Neural cell (in vitro differentiated cells): ENCODE results near the gene EMID1. TPM values are rescaled to one million over a fixed set of nuclear protein-coding genes. Genes with fewer than 3 reads are reported as not detected.

ENCODE experiments used
- H2AFZ ChIP-seq: fragments of 200-600, 300-800 bp; sonication (generic), shearing (Covaris generic); 2 replicates; pipeline ENCODE4 v1.6.0; 2014; ENCODE audit warnings: low read depth, mild to moderate bottlenecking, antibody characterized with exemption, low read length, moderate library complexity
- H3F3A ChIP-seq: fragments of 200-600 bp; shearing (Covaris generic); 2 replicates; pipeline ENCODE4 v1.6.1; 2016; ENCODE audit warnings: mild to moderate bottlenecking, moderate library complexity, mixed read lengths, antibody characterized with exemption, low read length; ENCODE audit not compliant: insufficient read depth, poor library complexity, severe bottlenecking
- H3K27ac ChIP-seq: fragments of 200-600, 300-800 bp; sonication (generic), shearing (Covaris generic); 2 replicates; pipeline ENCODE4 v1.5.1; 2014; ENCODE audit warnings: mild to moderate bottlenecking, low read length, moderate library complexity
- H3K27me3 ChIP-seq: fragments of 300-800, 200-600 bp; sonication (generic), shearing (Covaris generic); 2 replicates; pipeline ENCODE4 v1.6.0; 2014; ENCODE audit warnings: mild to moderate bottlenecking, low read depth, low read length, moderate library complexity; ENCODE audit not compliant: insufficient read depth
- H3K36me3 ChIP-seq: fragments of 300-800, 200-600 bp; sonication (generic), shearing (Covaris generic); 2 replicates; pipeline ENCODE4 v1.5.1; 2014; ENCODE audit warnings: mild to moderate bottlenecking, antibody characterized with exemption, low read length, moderate library complexity; ENCODE audit not compliant: insufficient read depth
- H3K4me2 ChIP-seq: fragments of 300-800, 200-600 bp; sonication (generic), shearing (Covaris generic); 2 replicates; pipeline ENCODE4 v1.6.0; 2014; ENCODE audit warnings: mild to moderate bottlenecking, low read length
- H3K4me3 ChIP-seq: fragments of 300-800, 200-600 bp; sonication (generic), shearing (Covaris generic); 2 replicates; pipeline ENCODE4 v1.5.1; 2014; ENCODE audit warnings: mild to moderate bottlenecking, low read length, moderate library complexity
- H3K79me2 ChIP-seq: fragments of 200-600 bp; shearing (Covaris generic); replicated peaks from 2 replicates; pipeline ENCODE4 v1.6.0; 2014; ENCODE audit warnings: mild to moderate bottlenecking, low read length, moderate library complexity; ENCODE audit not compliant: insufficient read depth
- H3K9ac ChIP-seq: fragments of 300-800, 200-600 bp; sonication (generic), shearing (Covaris generic); 2 replicates; pipeline ENCODE4 v1.6.1; 2016; ENCODE audit warnings: mild to moderate bottlenecking, low read length, mixed read lengths
- H3K9me2 ChIP-seq: fragments of 200-600 bp; shearing (Covaris generic); 2 replicates; pipeline ENCODE4 v1.6.1; 2016; ENCODE audit warnings: mild to moderate bottlenecking, low read length, mixed read lengths; ENCODE audit not compliant: insufficient read depth
- H3K9me3 ChIP-seq: fragments of 200-600, 300-800 bp; sonication (generic), shearing (Covaris generic); 2 replicates; pipeline ENCODE4 v1.6.1; 2016; ENCODE audit warnings: mild to moderate bottlenecking, mixed run types, low read length, moderate library complexity, mixed read lengths
- H4K20me1 ChIP-seq: fragments of 200-600 bp; shearing (Covaris generic); 2 replicates; pipeline ENCODE4 v1.6.1; 2016; ENCODE audit warnings: mild to moderate bottlenecking, mixed run types; ENCODE audit not compliant: insufficient read depth
- EP300 ChIP-seq: fragments of 450-650 bp; conservative IDR thresholded peaks from 2 replicates; pipeline ENCODE4 v1.6.1; 2014; ENCODE audit warnings: antibody characterized with exemption, mild to moderate bottlenecking, moderate library complexity; ENCODE audit not compliant: poor library complexity, severe bottlenecking
- EZH2 ChIP-seq: fragments of 200-600, 300-800 bp; shearing (Covaris generic), sonication (generic); IDR thresholded peaks from 2 replicates; pipeline ENCODE4 v1.6.1; 2014; ENCODE audit warnings: antibody characterized with exemption, low read length, borderline replicate concordance, mild to moderate bottlenecking; ENCODE audit not compliant: insufficient read depth, poor library complexity, severe bottlenecking
- MXI1 ChIP-seq: fragments of 450-650 bp; conservative IDR thresholded peaks from 2 replicates; pipeline ENCODE4 v1.6.1; 2014; ENCODE audit warnings: antibody characterized with exemption, mild to moderate bottlenecking; ENCODE audit not compliant: poor library complexity, severe bottlenecking
- POLR2AphosphoS5 ChIP-seq: IDR thresholded peaks from 2 replicates; pipeline ENCODE4 v1.6.1; 2012
- RAD21 ChIP-seq: fragments of 450-650 bp; conservative IDR thresholded peaks from 2 replicates; pipeline ENCODE4 v1.6.1; 2014; ENCODE audit warnings: antibody characterized with exemption, mild to moderate bottlenecking, moderate library complexity
- SMC3 ChIP-seq: fragments of 450-650 bp; conservative IDR thresholded peaks from 2 replicates; pipeline ENCODE4 v1.6.1; 2014; ENCODE audit warnings: antibody characterized with exemption, mild to moderate bottlenecking, moderate library complexity; ENCODE audit not compliant: poor library complexity
- TAF1 ChIP-seq: IDR thresholded peaks from 2 replicates; pipeline ENCODE4 v1.6.1; 2012; ENCODE audit warnings: low read depth
- polyA plus RNA-seq: library from polyadenylated mRNA; depleted of rRNA; stranded (reverse); fragments of >200 nt; gene quantifications from 2 replicates; pipeline ENCODE4 v1.2.3, GENCODE V29; 2014
- TF ChIP-seq, protein P1 (sequence below): fragments of 450-650 bp; IDR thresholded peaks from 2 replicates; pipeline ENCODE4 v1.5.1; 2014; ENCODE audit warnings: antibody characterized with exemption, mild to moderate bottlenecking, moderate library complexity; ENCODE audit not compliant: poor library complexity, severe bottlenecking
- TF ChIP-seq, protein P2 (sequence below): IDR thresholded peaks from 2 replicates; pipeline ENCODE4 v1.6.1; 2012; ENCODE audit warnings: borderline replicate concordance

The EMID1 gene
- polyA plus RNA-seq, 1 donor from 2014 or later, result 14.1 TPM

DNA sequence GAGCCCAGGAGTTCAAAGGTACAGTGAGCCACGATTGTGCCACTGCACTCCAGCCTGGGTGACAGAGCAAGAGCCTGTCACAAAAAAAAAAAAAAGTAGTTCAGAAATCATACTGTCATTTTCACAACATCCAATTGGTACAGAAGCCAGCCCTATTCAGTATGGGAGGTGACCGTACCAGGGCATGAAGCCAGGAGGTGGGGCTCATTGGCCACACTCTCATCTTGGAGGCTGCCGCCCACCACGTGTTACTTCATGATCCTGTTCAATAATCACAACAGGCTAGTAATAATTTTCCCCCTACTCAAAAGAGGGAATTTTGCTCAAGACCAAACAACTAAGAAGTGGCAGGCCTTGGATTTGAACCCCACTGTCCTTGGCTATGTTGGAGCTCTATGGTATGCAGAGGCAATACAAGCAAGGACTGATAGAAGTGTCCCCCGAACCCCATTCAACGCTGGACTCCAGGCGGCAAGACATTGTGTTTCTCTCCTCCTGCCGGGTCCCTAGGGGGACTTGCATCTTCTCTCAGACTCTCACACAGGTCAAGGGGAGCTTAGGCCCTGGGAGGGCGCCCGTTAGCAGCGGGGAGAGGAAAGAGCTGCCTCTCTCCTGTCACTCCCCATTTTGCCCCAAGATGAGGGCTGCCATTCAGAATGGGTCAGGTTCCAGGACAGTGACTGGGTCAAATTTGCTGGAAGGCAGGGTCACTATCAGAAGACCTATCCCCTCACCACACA lies 40.2 kb upstream of the EMID1 start:
- Histone ChIP-seq H3F3A (no peaks in the 10 kb centered on the region), H4K20me1 (no peaks in the 10 kb centered on the region), H3K9me2 (no peaks in the 10 kb centered on the region), H3K79me2 (no peaks in the 10 kb centered on the region), H3K27me3 (no peaks in the 10 kb centered on the region), H3K9ac (no peak overlapping the region), H3K4me2 (no peak overlapping the region), H3K4me3 (no peak overlapping the region), H2AFZ (no peak overlapping the region), H3K27ac (no peak overlapping the region), H3K9me3 (no peaks in the 10 kb centered on the region), H3K36me3 (no peaks in the 10 kb centered on the region)
- TF ChIP-seq EP300 (no peak), MXI1 (no peak), RAD21 (no peak), SMC3 (no peak), EZH2 (no peak), TAF1 (no peak), POLR2AphosphoS5 (no peak)
- TF ChIP-seq, protein P1, sequence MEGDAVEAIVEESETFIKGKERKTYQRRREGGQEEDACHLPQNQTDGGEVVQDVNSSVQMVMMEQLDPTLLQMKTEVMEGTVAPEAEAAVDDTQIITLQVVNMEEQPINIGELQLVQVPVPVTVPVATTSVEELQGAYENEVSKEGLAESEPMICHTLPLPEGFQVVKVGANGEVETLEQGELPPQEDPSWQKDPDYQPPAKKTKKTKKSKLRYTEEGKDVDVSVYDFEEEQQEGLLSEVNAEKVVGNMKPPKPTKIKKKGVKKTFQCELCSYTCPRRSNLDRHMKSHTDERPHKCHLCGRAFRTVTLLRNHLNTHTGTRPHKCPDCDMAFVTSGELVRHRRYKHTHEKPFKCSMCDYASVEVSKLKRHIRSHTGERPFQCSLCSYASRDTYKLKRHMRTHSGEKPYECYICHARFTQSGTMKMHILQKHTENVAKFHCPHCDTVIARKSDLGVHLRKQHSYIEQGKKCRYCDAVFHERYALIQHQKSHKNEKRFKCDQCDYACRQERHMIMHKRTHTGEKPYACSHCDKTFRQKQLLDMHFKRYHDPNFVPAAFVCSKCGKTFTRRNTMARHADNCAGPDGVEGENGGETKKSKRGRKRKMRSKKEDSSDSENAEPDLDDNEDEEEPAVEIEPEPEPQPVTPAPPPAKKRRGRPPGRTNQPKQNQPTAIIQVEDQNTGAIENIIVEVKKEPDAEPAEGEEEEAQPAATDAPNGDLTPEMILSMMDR, result no peak
- TF ChIP-seq, protein P2, sequence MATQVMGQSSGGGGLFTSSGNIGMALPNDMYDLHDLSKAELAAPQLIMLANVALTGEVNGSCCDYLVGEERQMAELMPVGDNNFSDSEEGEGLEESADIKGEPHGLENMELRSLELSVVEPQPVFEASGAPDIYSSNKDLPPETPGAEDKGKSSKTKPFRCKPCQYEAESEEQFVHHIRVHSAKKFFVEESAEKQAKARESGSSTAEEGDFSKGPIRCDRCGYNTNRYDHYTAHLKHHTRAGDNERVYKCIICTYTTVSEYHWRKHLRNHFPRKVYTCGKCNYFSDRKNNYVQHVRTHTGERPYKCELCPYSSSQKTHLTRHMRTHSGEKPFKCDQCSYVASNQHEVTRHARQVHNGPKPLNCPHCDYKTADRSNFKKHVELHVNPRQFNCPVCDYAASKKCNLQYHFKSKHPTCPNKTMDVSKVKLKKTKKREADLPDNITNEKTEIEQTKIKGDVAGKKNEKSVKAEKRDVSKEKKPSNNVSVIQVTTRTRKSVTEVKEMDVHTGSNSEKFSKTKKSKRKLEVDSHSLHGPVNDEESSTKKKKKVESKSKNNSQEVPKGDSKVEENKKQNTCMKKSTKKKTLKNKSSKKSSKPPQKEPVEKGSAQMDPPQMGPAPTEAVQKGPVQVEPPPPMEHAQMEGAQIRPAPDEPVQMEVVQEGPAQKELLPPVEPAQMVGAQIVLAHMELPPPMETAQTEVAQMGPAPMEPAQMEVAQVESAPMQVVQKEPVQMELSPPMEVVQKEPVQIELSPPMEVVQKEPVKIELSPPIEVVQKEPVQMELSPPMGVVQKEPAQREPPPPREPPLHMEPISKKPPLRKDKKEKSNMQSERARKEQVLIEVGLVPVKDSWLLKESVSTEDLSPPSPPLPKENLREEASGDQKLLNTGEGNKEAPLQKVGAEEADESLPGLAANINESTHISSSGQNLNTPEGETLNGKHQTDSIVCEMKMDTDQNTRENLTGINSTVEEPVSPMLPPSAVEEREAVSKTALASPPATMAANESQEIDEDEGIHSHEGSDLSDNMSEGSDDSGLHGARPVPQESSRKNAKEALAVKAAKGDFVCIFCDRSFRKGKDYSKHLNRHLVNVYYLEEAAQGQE, result no peak

DNA sequence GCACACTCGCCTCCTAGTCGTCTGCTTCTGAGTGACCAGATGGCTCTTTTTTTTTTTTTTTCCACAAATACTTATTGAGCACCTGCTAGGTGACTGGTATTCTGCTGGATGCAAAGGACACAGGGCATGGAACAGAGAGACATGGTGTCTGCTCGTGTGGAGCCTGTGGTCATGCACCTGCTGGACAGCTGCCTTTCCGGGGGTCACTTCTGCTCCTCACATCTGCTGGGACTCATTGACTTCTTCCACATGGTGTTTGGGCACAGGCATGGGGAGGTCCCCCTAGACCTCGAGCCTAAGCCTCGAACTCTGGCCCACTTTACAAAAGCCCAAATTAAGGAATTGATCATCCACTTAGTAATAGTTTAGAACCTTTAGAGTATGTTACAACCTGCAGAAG lies 39.5 kb upstream of the EMID1 start:
- no peaks in the 10 kb centered on the region for H3K79me2 ChIP-seq
- no peak overlapping the region for H3K9ac ChIP-seq
- H3K9me3 ChIP-seq, result no peaks in the 10 kb centered on the region
- TF ChIP-seq SMC3, result no peak
- no peak for TF ChIP-seq EP300
- no peak for TF ChIP-seq POLR2AphosphoS5
- TF ChIP-seq, protein P2, result no peak
- TF ChIP-seq TAF1, result no peak
- TF ChIP-seq RAD21, result no peak
- TF ChIP-seq EZH2, result no peak
- TF ChIP-seq MXI1, result no peak
- TF ChIP-seq, protein P1, result no peak
- H3K27ac ChIP-seq, result no peak overlapping the region
- no peaks in the 10 kb centered on the region for H3K27me3 ChIP-seq
- H3K4me3 ChIP-seq, result no peak overlapping the region
- H3K36me3 ChIP-seq, result no peaks in the 10 kb centered on the region
- no peaks in the 10 kb centered on the region for H3F3A ChIP-seq
- H4K20me1 ChIP-seq, result no peaks in the 10 kb centered on the region
- no peak overlapping the region for H2AFZ ChIP-seq
- H3K4me2 ChIP-seq, result no peak overlapping the region
- H3K9me2 ChIP-seq, result no peaks in the 10 kb centered on the region
